NCI-H510A treated with DMSO at 0.1 percent for 48 hours (cell line): ENCODE measurements around the gene SFMBT2.
"Not testable (repeated sequence)": the region's sequence is repeated elsewhere in the genome, so short reads cannot be mapped to it uniquely, and the experiment has no call there.

ENCODE experiments used
- DNase-seq: peaks from one replicate; lab custom pipeline; 2025; lab: John Stamatoyannopoulos, UW

Gene SFMBT2

DNA sequence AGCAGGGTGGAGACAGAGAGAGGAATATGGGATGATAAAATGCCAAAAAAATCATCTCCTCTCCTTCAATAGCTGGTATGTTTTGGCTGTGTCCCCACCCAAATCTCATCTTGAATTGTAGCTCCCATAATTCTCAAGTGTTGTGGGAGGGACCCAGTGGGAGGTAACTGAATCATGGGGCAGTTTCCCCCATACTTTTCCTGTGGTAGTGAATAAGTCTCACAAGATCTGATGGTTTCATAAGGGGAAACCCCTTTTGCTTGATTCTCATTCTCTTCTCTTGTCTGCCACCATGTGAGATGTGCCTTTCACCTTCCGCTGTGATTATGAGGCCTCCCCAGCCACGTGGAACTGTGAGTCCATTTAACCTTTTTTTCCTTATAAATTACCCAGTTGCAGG lies 226.7 kb downstream of the SFMBT2 start:
- DNase-seq: not testable (repeated sequence)

DNA sequence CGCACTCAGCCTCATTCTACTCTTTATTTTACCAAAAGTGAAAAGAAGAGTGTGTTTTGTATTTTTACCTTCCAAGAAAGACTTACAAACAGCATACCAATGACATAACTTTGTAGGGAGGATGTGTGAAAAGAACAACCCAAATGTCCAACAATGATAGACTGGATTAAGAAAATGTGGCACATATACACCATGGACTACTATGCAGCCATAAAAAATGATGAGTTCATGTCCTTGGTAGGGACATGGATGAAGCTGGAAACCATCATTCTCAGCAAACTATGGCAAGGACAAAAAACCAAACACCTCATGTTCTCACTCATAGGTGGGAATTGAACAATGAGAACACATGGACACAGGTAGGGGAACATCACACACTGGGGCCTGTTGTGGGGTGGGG lies 228.5 kb downstream of the SFMBT2 start:
- not testable (repeated sequence) for DNase-seq

DNA sequence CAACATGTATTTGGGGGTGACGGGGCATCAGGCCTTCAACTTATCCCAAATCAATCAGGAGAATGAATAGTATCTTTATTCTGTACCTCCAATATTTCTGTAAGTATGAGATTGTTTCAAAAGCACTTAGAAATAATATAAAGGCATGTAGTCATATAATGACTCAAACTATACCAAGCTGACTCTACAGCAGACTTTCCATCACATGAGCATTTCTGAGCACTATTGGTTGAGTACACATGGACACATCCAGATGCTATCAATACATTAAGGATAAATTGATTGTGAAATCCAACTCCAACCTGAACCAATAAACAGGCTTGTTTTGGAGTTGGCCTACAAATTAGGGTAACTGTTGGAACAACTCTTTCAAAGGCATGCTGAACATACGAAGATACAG lies 229.4 kb downstream of the SFMBT2 start:
- no peak for DNase-seq

- DNase-seq: no peak
These were observed 231.3 kb downstream of the SFMBT2 start for GRCh38 chr10:7179536-7179935.

DNA sequence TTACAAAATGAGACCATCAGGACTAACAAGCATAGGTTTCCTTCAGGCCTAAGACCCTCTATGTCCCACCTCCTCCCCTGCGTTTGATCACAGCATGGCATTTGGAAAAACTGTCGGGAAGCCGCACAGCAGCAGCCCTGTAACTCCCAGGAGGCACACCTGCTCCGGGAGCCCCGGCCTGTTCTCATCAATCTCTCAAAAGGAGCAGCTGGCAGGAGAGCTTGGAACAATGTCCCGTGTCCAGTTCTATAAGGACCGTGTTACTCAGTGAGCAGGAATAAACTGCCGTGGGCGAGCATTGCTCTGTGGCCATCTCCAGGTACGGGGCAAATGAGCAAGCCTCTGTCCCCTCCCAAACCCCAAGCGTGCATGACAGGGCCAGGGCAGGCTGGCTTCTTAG lies 236.9 kb downstream of the SFMBT2 start:
- DNase-seq: no peak

DNA sequence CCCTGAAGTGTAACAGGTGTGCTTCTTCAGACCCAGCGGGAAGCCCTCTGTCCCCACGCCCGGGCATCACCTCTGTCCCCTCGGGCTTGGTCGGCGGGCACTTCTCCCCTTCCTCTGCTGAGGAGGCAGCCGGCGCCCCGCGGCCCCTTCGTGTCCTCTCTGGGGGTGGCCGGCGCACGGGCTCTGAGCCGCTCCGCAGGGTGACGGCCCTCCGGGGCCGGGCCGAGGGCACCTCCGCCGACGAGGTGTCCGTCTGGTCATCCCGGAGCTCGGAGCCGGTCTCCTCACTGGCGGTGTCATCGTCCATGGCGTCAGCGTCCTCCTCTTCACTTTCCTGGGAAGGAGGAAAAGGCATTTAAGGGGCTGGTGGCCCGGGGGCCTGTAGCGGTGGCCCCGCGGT lies 239.0 kb downstream of the SFMBT2 start:
- no peak for DNase-seq

GRCh38 chr10:7170626-7171322 lies 240.1 kb downstream of the SFMBT2 start:
- DNase-seq: no peak

- no peak for DNase-seq
These were observed 242.4 kb downstream of the SFMBT2 start for GRCh38 chr10:7168414-7168813.

DNA sequence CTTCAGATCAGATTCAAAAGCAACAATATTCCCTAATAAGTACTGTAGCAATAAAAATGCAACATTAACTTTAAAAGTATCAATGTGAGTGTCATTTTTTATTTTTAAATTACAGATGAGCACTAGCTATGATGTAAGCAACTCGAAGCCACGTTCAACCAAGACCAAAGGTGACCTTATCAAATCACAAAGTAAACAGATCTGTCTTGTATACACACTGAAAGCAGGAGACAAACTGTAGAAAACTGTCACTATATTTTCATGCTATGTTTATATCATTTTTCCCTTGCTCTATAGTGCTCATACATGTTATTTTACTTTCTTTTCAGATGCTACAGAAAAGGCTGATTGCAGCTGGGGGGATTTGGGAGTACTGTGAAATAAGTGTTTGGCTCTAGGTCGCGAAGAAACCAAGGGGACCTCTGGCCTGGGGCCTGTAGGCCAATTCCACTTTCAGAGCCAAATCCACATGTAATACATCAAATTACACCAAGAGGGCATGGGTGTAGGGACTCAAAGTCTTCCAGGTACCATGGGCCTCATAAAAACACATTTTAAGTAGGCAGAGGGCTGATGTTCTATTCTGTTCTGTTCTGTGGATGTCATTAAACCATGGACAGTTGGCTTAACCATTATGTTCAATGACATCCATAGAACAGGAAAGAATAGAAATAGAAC lies 245.2 kb downstream of the SFMBT2 start:
- DNase-seq: no peak

DNA sequence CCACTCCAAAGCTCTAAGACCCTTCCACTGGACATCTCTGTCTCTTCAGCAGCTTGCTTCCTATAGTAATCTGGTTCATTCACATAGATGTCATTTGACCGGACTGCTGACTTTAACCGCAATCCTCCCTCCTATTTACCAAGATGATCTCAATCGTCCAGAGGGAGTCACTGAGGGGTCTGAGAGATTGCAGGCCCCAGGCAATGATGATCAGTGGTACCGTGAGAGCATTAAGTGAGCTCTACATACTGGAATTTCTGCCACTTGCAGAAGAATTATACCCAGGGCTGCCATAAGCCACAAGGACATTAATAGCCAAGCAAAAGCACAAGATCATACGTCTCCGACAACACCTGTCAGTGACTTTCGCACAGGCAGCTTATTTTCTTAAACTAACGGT lies 245.9 kb downstream of the SFMBT2 start:
- no peak for DNase-seq

DNA sequence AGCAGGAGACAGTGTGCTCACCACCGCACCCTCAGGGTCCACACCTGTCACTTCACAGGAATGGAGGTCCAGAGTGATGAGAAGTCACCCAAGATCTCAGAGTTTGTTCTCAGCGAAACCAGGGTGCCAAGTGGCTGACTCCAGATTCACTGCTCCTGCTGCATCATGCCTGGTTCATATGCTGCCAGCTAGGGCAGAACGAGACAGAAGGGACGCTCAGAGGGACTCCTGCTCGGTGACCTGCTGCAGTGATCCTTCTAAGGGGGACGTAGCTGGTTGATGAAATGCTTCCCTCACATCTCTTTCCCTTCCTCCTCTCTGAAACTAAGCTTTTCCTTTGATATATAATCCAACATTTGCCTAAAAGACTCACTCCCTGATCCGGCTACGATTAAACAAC lies 248.5 kb downstream of the SFMBT2 start:
- DNase-seq: no peak

- DNase-seq: no peak
These were observed 249.2 kb downstream of the SFMBT2 start for GRCh38 chr10:7161484-7162250.

GRCh38 chr10:7159928-7160327 lies 250.9 kb downstream of the SFMBT2 start:
- no peak for DNase-seq

DNA sequence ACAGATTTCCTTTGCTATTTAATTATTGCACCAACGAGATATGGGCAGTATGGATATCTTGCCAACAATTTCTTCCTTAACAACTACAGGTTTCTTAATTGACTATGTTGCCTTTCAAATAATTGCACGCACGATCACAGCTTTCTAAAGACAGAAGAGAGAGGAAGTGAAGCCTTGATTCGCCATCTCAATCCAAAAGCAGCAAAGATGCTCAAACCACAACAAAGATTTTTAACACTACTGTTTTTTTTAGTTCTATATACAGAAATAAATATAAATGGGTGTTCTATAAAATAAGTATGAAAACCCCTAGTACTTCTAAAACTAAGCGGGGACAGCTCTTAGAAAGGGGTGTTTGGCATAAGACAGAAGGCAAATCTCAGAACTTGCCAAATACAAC lies 251.3 kb downstream of the SFMBT2 start:
- no peak for DNase-seq

GRCh38 chr10:7157091-7157490 lies 253.7 kb downstream of the SFMBT2 start:
- DNase-seq: no peak

GRCh38 chr10:7153750-7154149 lies 257.1 kb downstream of the SFMBT2 start:
- DNase-seq: no peak

DNA sequence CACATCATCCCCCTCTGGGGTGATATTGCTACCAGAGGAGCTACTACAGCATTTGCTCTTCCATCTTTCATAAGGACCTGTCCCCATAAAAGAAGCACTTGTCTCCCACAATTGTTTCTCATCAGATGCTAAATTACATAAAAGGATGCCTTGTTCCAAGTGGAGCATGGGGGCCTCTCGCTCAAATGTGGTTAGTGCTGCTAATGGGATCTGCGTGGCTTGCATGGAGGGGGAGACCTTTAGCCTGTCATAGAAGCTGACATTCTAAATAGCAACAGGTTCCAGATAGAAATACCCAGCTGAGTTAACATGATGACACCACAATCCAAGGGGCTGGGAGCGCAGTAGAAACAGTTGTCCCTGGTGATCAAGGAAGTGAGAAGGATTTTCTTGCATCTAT lies 257.9 kb downstream of the SFMBT2 start:
- no peak for DNase-seq

DNA sequence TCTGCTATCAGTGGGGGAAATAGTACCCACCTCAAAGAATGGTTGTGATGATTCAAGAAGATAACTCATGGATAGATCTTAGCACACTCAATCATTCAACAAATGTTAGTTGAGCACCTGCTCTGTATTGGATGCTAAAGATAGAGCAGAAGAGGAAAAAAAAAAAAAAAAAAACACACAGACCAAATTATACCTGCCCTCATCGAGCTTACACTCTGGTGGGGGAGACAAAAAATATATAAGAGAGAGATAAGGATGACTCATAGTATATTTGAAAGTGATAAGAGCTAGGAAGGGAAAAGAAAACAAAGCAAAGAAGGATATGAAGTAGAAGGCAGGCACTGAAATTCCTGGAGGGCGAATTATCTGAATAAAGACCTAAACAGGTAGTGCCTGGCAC lies 258.5 kb downstream of the SFMBT2 start:
- no peak for DNase-seq

DNA sequence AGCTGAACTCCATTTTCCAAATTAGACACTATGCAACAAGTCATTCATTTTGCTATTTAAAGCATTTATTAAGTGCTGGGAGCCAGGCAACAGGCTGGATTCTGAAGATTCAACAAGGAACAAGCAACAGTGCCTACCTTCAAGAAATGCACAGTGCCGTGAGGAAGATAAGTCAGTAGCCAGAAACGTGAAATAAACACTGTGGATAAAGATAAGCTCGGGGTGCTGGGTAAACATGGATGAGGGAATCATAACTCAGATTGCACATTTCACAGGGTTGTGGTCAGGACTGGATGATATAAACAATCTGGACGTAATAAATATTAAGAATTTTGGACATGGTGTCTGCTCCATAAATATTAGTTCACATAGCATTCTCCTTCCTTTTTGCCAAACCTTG lies 259.3 kb downstream of the SFMBT2 start:
- DNase-seq: no peak

GRCh38 chr10:7150349-7150748 lies 260.5 kb downstream of the SFMBT2 start:
- no peak for DNase-seq

DNA sequence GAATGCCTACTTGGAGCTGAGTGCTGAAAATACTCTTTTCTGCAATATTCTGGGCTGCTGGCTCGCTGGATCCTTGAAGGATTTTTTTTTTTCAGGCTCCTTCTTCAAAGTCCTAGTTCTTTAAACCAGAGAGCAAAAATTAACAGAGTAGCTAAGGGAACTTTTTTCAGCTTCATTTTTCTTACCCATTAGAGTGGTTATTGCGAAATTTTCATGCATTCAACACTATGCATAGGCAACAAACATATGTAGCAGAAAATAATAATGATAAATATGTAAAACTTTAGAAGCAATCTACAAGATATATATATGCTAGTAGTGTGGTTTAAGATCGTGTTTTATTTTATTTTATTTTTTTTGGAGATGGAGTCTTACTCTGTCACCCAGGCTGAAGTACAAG lies 264.6 kb downstream of the SFMBT2 start:
- no peak for DNase-seq

GRCh38 chr10:7136016-7136415 lies 274.8 kb downstream of the SFMBT2 start:
- no peak for DNase-seq

DNA sequence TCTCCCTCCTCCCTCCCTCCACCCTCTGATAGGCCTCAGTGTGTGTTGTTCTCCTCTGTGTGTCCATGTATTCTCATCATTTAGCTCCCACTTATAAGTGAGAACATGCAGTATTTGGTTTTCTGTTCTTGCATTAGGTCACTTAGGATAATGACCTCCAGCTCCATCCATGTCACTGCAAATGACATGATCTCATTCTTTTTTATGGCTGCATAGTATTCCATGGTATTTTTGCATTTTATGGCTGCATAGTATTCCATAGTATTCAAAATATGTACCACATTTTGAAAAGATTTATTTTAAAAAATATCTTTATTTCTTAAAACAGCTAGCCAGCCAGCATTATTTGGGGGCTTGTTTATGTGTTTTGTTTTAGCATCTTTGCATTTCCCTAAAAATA lies 275.6 kb downstream of the SFMBT2 start:
- no peak for DNase-seq
